ENCODE data around the gene R3HDM1. TPM values are rescaled to one million over a fixed set of nuclear protein-coding genes. Genes with fewer than 3 reads are reported as not detected.

R3HDM1 gene
- total and polyA plus RNA-seq, 2 donors = 17.4 to 19.3 TPM

DNA sequence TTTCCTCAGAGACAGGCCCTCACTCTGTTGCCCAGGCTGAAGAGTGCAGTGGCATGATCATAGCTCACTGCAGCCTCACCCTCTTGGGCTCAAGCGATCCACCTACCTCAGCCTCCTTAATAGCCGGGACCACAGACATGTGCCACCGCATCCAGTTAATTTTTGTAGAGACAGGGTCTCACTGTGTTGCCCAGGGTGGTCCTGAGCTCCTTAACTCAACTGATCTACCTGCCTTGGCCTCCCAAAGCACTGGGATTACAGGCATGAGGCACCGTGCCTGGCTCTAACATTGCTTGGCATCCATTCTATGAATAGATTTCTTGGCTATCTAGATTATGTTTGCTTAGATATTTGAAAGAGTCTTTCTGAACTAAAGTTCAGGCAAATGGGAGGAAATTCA is 21.6 kb downstream of the R3HDM1 start:
- H3K36me3 ChIP-seq (ENCODE audit: control insufficient read depth in 2 of 2, insufficient read depth in 2 of 2, low read length in 1 of 2) = peaks cover 0 to 6% of the 10 kb centered on the region in 2 donors
- H3K4me3 ChIP-seq (ENCODE audit: low read length in 2 of 2) = no peak overlapping the region
- DNase-seq (ENCODE audit: low read depth in 6 of 9, low spot score in 9 of 9) = no peak
- H3K27me3 ChIP-seq (ENCODE audit: control insufficient read depth in 2 of 2, insufficient read depth in 1 of 2, low read length in 1 of 2) = no peaks in the 10 kb centered on the region
- 99% methylated on average over 4 of the region's 4 CpGs for WGBS
- no peaks in the 10 kb centered on the region for H3K9me3 ChIP-seq (ENCODE audit: control insufficient read depth in 2 of 2, insufficient read depth in 1 of 2, low read length in 1 of 2)
- H3K4me1 ChIP-seq (ENCODE audit: control insufficient read depth in 2 of 2, insufficient read depth in 2 of 2, low read length in 2 of 2) = no peaks in the 10 kb centered on the region
- no peak overlapping the region for H3K27ac ChIP-seq (ENCODE audit: low read depth in 1 of 2, low read length in 1 of 2)

DNA sequence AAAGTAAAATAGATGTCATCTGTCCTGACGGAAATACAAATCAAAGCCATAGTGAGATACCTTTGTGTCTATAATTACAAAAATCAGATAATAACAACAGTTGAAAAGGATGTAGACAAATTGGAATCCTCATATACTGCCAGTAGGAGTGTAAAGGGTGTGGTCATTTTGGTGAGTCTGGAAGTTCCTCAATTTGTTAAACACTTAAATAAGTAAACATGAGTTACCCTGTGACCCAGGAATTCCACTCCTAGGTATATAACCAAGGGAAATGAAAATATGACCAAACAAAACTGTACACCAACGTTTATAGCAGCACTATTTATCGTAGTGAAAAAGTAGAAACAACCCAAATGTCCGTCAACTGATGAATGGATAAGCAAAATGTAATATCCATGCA is 24.0 kb downstream of the R3HDM1 start:
- H3K36me3 ChIP-seq (ENCODE audit: control insufficient read depth in 2 of 2, insufficient read depth in 2 of 2, low read length in 1 of 2) = peaks cover 0 to 6% of the 10 kb centered on the region in 2 donors
- no peaks in the 10 kb centered on the region for H3K4me1 ChIP-seq (ENCODE audit: control insufficient read depth in 2 of 2, insufficient read depth in 2 of 2, low read length in 2 of 2)
- no peak overlapping the region for H3K27ac ChIP-seq (ENCODE audit: low read depth in 1 of 2, low read length in 1 of 2)
- H3K4me3 ChIP-seq (ENCODE audit: low read length in 2 of 2) = no peak overlapping the region
- H3K9me3 ChIP-seq (ENCODE audit: control insufficient read depth in 2 of 2, insufficient read depth in 1 of 2, low read length in 1 of 2) = no peaks in the 10 kb centered on the region
- no peaks in the 10 kb centered on the region for H3K27me3 ChIP-seq (ENCODE audit: control insufficient read depth in 2 of 2, insufficient read depth in 1 of 2, low read length in 1 of 2)
- 95% methylated on average over 4 of the region's 4 CpGs for WGBS
- DNase-seq (ENCODE audit: low read depth in 6 of 9, low spot score in 9 of 9) = no peak

GRCh38 chr2:135557530-135557929 is 26.2 kb downstream of the R3HDM1 start:
- Histone ChIP-seq H3K27me3 (ENCODE audit: control insufficient read depth in 2 of 2, insufficient read depth in 1 of 2, low read length in 1 of 2) (no peaks in the 10 kb centered on the region), H3K4me3 (ENCODE audit: low read length in 2 of 2) (no peak overlapping the region), H3K36me3 (ENCODE audit: control insufficient read depth in 2 of 2, insufficient read depth in 2 of 2, low read length in 1 of 2) (peaks cover 3 to 11% of the 10 kb centered on the region in 2 donors), H3K9me3 (ENCODE audit: control insufficient read depth in 2 of 2, insufficient read depth in 1 of 2, low read length in 1 of 2) (no peaks in the 10 kb centered on the region), H3K4me1 (ENCODE audit: control insufficient read depth in 2 of 2, insufficient read depth in 2 of 2, low read length in 2 of 2) (no peaks in the 10 kb centered on the region), H3K27ac (ENCODE audit: low read depth in 1 of 2, low read length in 1 of 2) (no peak overlapping the region)
- WGBS = 93% methylated on average over 1 of the region's 1 CpG
- DNase-seq (ENCODE audit: low read depth in 6 of 9, low spot score in 9 of 9) = no peak

GRCh38 chr2:135561925-135562324 is 30.6 kb downstream of the R3HDM1 start:
- WGBS = over 99% methylated on average over 4 of the region's 4 CpGs
- DNase-seq (ENCODE audit: low read depth in 6 of 9, low spot score in 9 of 9) = no peak
- H3K27ac ChIP-seq (ENCODE audit: low read depth in 1 of 2, low read length in 1 of 2) = no peak overlapping the region
- no peaks in the 10 kb centered on the region for H3K27me3 ChIP-seq (ENCODE audit: control insufficient read depth in 2 of 2, insufficient read depth in 1 of 2, low read length in 1 of 2)
- no peak overlapping the region for H3K4me3 ChIP-seq (ENCODE audit: low read length in 2 of 2)
- peaks cover 5 to 6% of the 10 kb centered on the region in 2 donors for H3K36me3 ChIP-seq (ENCODE audit: control insufficient read depth in 2 of 2, insufficient read depth in 2 of 2, low read length in 1 of 2)
- no peaks in the 10 kb centered on the region for H3K9me3 ChIP-seq (ENCODE audit: control insufficient read depth in 2 of 2, insufficient read depth in 1 of 2, low read length in 1 of 2)
- no peaks in the 10 kb centered on the region for H3K4me1 ChIP-seq (ENCODE audit: control insufficient read depth in 2 of 2, insufficient read depth in 2 of 2, low read length in 2 of 2)

- no peak overlapping the region for H3K4me3 ChIP-seq (ENCODE audit: low read length in 2 of 2)
- over 99% methylated on average over 4 of the region's 4 CpGs for WGBS
- no peaks in the 10 kb centered on the region for H3K27me3 ChIP-seq (ENCODE audit: control insufficient read depth in 2 of 2, insufficient read depth in 1 of 2, low read length in 1 of 2)
- H3K4me1 ChIP-seq (ENCODE audit: control insufficient read depth in 2 of 2, insufficient read depth in 2 of 2, low read length in 2 of 2) = no peaks in the 10 kb centered on the region
- H3K36me3 ChIP-seq (ENCODE audit: control insufficient read depth in 2 of 2, insufficient read depth in 2 of 2, low read length in 1 of 2) = peaks cover 5 to 10% of the 10 kb centered on the region in 2 donors
- no peak overlapping the region for H3K27ac ChIP-seq (ENCODE audit: low read depth in 1 of 2, low read length in 1 of 2)
- no peak for DNase-seq (ENCODE audit: low read depth in 6 of 9, low spot score in 9 of 9)
- H3K9me3 ChIP-seq (ENCODE audit: control insufficient read depth in 2 of 2, insufficient read depth in 1 of 2, low read length in 1 of 2) = no peaks in the 10 kb centered on the region
Measured at GRCh38 chr2:135563793-135564192, 32.5 kb downstream of the R3HDM1 start.

DNA sequence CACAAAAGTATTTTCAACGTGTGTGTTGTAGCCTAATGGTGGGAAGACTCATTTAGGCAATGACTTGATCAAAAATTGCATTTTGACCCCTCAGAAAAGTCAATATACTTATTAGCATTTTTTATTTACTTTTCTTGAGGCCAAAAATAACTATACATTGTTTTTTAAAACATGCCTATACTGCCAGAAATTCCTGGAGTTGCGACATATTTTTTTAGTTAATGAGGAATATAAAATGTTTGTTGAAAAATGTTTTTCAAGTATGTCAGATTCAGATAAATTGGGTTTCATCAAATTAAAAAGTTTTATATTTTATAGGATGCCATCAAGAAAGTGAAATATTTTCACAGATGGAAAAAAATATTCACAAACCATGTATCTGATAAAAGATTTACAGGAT is 39.6 kb downstream of the R3HDM1 start:
- no peaks in the 10 kb centered on the region for H3K27me3 ChIP-seq (ENCODE audit: control insufficient read depth in 2 of 2, insufficient read depth in 1 of 2, low read length in 1 of 2)
- peaks cover 0 to 14% of the 10 kb centered on the region in 2 donors for H3K36me3 ChIP-seq (ENCODE audit: control insufficient read depth in 2 of 2, insufficient read depth in 2 of 2, low read length in 1 of 2)
- WGBS = 98% methylated on average over 2 of the region's 2 CpGs
- no peaks in the 10 kb centered on the region for H3K4me1 ChIP-seq (ENCODE audit: control insufficient read depth in 2 of 2, insufficient read depth in 2 of 2, low read length in 2 of 2)
- H3K9me3 ChIP-seq (ENCODE audit: control insufficient read depth in 2 of 2, insufficient read depth in 1 of 2, low read length in 1 of 2) = no peaks in the 10 kb centered on the region
- H3K4me3 ChIP-seq (ENCODE audit: low read length in 2 of 2) = no peak overlapping the region
- no peak for DNase-seq (ENCODE audit: low read depth in 6 of 9, low spot score in 9 of 9)
- H3K27ac ChIP-seq (ENCODE audit: low read depth in 1 of 2, low read length in 1 of 2) = no peak overlapping the region

DNA sequence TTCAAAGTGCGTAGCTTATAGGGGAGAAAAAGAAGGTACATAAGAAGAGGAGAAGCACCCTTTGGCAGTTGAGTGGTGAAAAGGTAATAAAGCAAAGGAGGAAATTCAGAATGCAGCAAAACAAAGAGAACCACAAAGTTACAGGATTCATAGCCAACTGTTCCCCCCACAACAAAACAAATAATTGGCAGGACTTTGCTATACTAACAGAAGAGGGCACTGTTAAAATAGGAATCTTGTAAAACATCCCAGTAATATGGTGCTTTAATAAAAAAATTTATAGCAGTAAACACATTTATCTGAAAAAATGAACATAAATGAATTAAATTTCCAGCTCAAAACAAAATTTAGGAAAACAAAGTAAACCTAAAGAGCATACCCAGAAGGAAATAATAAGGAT is 42.3 kb downstream of the R3HDM1 start:
- Histone ChIP-seq H3K4me3 (ENCODE audit: low read length in 2 of 2) (no peak overlapping the region), H3K9me3 (ENCODE audit: control insufficient read depth in 2 of 2, insufficient read depth in 1 of 2, low read length in 1 of 2) (no peaks in the 10 kb centered on the region), H3K4me1 (ENCODE audit: control insufficient read depth in 2 of 2, insufficient read depth in 2 of 2, low read length in 2 of 2) (no peaks in the 10 kb centered on the region), H3K36me3 (ENCODE audit: control insufficient read depth in 2 of 2, insufficient read depth in 2 of 2, low read length in 1 of 2) (peaks cover 0 to 7% of the 10 kb centered on the region in 2 donors), H3K27ac (ENCODE audit: low read depth in 1 of 2, low read length in 1 of 2) (no peak overlapping the region), H3K27me3 (ENCODE audit: control insufficient read depth in 2 of 2, insufficient read depth in 1 of 2, low read length in 1 of 2) (no peaks in the 10 kb centered on the region)
- WGBS = 98% methylated on average over 1 of the region's 1 CpG
- DNase-seq (ENCODE audit: low read depth in 6 of 9, low spot score in 9 of 9) = peak in 1 of 9 donors; percentile 11

- Histone ChIP-seq H3K4me1 (ENCODE audit: control insufficient read depth in 2 of 2, insufficient read depth in 2 of 2, low read length in 2 of 2) (peaks cover 0 to 5% of the 10 kb centered on the region in 2 donors), H3K36me3 (ENCODE audit: control insufficient read depth in 2 of 2, insufficient read depth in 2 of 2, low read length in 1 of 2) (no peaks in the 10 kb centered on the region), H3K27me3 (ENCODE audit: control insufficient read depth in 2 of 2, insufficient read depth in 1 of 2, low read length in 1 of 2) (no peaks in the 10 kb centered on the region), H3K9me3 (ENCODE audit: control insufficient read depth in 2 of 2, insufficient read depth in 1 of 2, low read length in 1 of 2) (no peaks in the 10 kb centered on the region), H3K4me3 (ENCODE audit: low read length in 2 of 2) (no peak overlapping the region), H3K27ac (ENCODE audit: low read depth in 1 of 2, low read length in 1 of 2) (no peak overlapping the region)
- 96% methylated on average over 3 of the region's 3 CpGs for WGBS
- DNase-seq (ENCODE audit: low read depth in 6 of 9, low spot score in 9 of 9) = no peak
Measured at GRCh38 chr2:135581282-135581681, 50.0 kb downstream of the R3HDM1 start.

GRCh38 chr2:135582383-135582782 is 51.1 kb downstream of the R3HDM1 start:
- Histone ChIP-seq H3K36me3 (ENCODE audit: control insufficient read depth in 2 of 2, insufficient read depth in 2 of 2, low read length in 1 of 2) (no peaks in the 10 kb centered on the region), H3K4me3 (ENCODE audit: low read length in 2 of 2) (no peak overlapping the region), H3K4me1 (ENCODE audit: control insufficient read depth in 2 of 2, insufficient read depth in 2 of 2, low read length in 2 of 2) (peaks cover 0 to 6% of the 10 kb centered on the region in 2 donors), H3K9me3 (ENCODE audit: control insufficient read depth in 2 of 2, insufficient read depth in 1 of 2, low read length in 1 of 2) (no peaks in the 10 kb centered on the region), H3K27ac (ENCODE audit: low read depth in 1 of 2, low read length in 1 of 2) (no peak overlapping the region), H3K27me3 (ENCODE audit: control insufficient read depth in 2 of 2, insufficient read depth in 1 of 2, low read length in 1 of 2) (no peaks in the 10 kb centered on the region)
- no peak for DNase-seq (ENCODE audit: low read depth in 6 of 9, low spot score in 9 of 9)
- 76% methylated on average over 2 of the region's 2 CpGs for WGBS

GRCh38 chr2:135585586-135585985 is 54.3 kb downstream of the R3HDM1 start:
- Histone ChIP-seq H3K4me3 (ENCODE audit: low read length in 2 of 2) (no peak overlapping the region), H3K36me3 (ENCODE audit: control insufficient read depth in 2 of 2, insufficient read depth in 2 of 2, low read length in 1 of 2) (no peaks in the 10 kb centered on the region), H3K4me1 (ENCODE audit: control insufficient read depth in 2 of 2, insufficient read depth in 2 of 2, low read length in 2 of 2) (peaks cover 5 to 21% of the 10 kb centered on the region in 2 donors), H3K27ac (ENCODE audit: low read depth in 1 of 2, low read length in 1 of 2) (no peak overlapping the region), H3K27me3 (ENCODE audit: control insufficient read depth in 2 of 2, insufficient read depth in 1 of 2, low read length in 1 of 2) (no peaks in the 10 kb centered on the region), H3K9me3 (ENCODE audit: control insufficient read depth in 2 of 2, insufficient read depth in 1 of 2, low read length in 1 of 2) (no peaks in the 10 kb centered on the region)
- 89% methylated on average over 2 of the region's 2 CpGs for WGBS
- DNase-seq (ENCODE audit: low read depth in 6 of 9, low spot score in 9 of 9) = no peak
